Measurements from ENCODE around the gene LRRC3.

The LRRC3 gene

GRCh38 chr21:44436958-44437357 is 18.4 kb upstream of the LRRC3 start:
- DNase-seq (ENCODE audit: low read depth): no peak
- no peak for TF ChIP-seq CTCF (IDR thresholded peaks at IDR 0.05; ENCODE audit: insufficient read depth, low read depth, low read length, missing control alignments)
- no peak overlapping the region for H3K4me3 ChIP-seq (ENCODE audit: low read depth, low read length)

GRCh38 chr21:44437371-44437695 is 18.0 kb upstream of the LRRC3 start:
- DNase-seq (ENCODE audit: low read depth): no peak
- no peak overlapping the region for H3K4me3 ChIP-seq (ENCODE audit: low read depth, low read length)
- no peak for TF ChIP-seq CTCF (IDR thresholded peaks at IDR 0.05; ENCODE audit: insufficient read depth, low read depth, low read length, missing control alignments)

- H3K4me3 ChIP-seq (ENCODE audit: low read depth, low read length): no peak overlapping the region
- no peak for TF ChIP-seq CTCF (IDR thresholded peaks at IDR 0.05; ENCODE audit: insufficient read depth, low read depth, low read length, missing control alignments)
- no peak for DNase-seq (ENCODE audit: low read depth)
Observed at GRCh38 chr21:44437696-44438431, 17.4 kb upstream of the LRRC3 start.

GRCh38 chr21:44438531-44439210 is 16.6 kb upstream of the LRRC3 start:
- no peak for DNase-seq (ENCODE audit: low read depth)
- H3K4me3 ChIP-seq (ENCODE audit: low read depth, low read length): no peak overlapping the region
- no peak for TF ChIP-seq CTCF (IDR thresholded peaks at IDR 0.05; ENCODE audit: insufficient read depth, low read depth, low read length, missing control alignments)

- TF ChIP-seq CTCF (IDR thresholded peaks at IDR 0.05; ENCODE audit: insufficient read depth, low read depth, low read length, missing control alignments): no peak
- no peak for DNase-seq (ENCODE audit: low read depth)
- no peak overlapping the region for H3K4me3 ChIP-seq (ENCODE audit: low read depth, low read length)
Observed at GRCh38 chr21:44439211-44439600, 16.1 kb upstream of the LRRC3 start.

GRCh38 chr21:44440241-44441040 is 14.9 kb upstream of the LRRC3 start:
- no peak for DNase-seq (ENCODE audit: low read depth)
- H3K4me3 ChIP-seq (ENCODE audit: low read depth, low read length): no peak overlapping the region
- no peak for TF ChIP-seq CTCF (IDR thresholded peaks at IDR 0.05; ENCODE audit: insufficient read depth, low read depth, low read length, missing control alignments)
